Fibroblast of lung (primary cell): ENCODE measurements around the gene GOLGA8T.
"Not testable (repeated sequence)": the region's sequence is repeated elsewhere in the genome, so short reads cannot be mapped to it uniquely, and the experiment has no call there.

Source experiments
- EZH2 ChIP-seq: IDR thresholded peaks from 2 replicates; pipeline ENCODE4 v1.5.1; 2012; ENCODE audit warnings: low read length, control low read depth, mild to moderate bottlenecking; ENCODE audit errors: missing control alignments
- TF ChIP-seq, protein P1 (sequence below), 2 donors: IDR thresholded peaks in 1 of 2; conservative IDR thresholded peaks in 1 of 2; 1 replicate in 1 of 2; 2 replicates in 1 of 2; pipeline ENCODE4 v1.5.1; 2011 to 2012; ENCODE audit warnings: low read length in 2 of 2, control low read depth in 1 of 2, inconsistent platforms in 1 of 2, low read depth in 1 of 2, mild to moderate bottlenecking in 1 of 2

GRCh38 chr15:30192892-30193291, 58.0 kb downstream of the GOLGA8T start:
- TF ChIP-seq, protein P1, sequence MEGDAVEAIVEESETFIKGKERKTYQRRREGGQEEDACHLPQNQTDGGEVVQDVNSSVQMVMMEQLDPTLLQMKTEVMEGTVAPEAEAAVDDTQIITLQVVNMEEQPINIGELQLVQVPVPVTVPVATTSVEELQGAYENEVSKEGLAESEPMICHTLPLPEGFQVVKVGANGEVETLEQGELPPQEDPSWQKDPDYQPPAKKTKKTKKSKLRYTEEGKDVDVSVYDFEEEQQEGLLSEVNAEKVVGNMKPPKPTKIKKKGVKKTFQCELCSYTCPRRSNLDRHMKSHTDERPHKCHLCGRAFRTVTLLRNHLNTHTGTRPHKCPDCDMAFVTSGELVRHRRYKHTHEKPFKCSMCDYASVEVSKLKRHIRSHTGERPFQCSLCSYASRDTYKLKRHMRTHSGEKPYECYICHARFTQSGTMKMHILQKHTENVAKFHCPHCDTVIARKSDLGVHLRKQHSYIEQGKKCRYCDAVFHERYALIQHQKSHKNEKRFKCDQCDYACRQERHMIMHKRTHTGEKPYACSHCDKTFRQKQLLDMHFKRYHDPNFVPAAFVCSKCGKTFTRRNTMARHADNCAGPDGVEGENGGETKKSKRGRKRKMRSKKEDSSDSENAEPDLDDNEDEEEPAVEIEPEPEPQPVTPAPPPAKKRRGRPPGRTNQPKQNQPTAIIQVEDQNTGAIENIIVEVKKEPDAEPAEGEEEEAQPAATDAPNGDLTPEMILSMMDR (conservative IDR thresholded peaks at IDR 0.05 in 1 of 2, IDR thresholded peaks at IDR 0.05 in 1 of 2; ENCODE audit: low read depth in 1 of 2, low read length in 2 of 2), result not testable (repeated sequence)
- TF ChIP-seq EZH2, result not testable (repeated sequence)
